Epithelial cell of prostate (primary cell): ENCODE results near the gene SLC17A1.

Experiments
- DNase-seq: peaks from one replicate; pipeline ENCODE4 v3.0.0-alpha.2; 2011; ENCODE audit warnings: low read depth, low spot score
- H3K27ac ChIP-seq: fragments of 450-650 bp; 2 replicates; pipeline ENCODE4 v1.5.1; 2017; ENCODE audit warnings: mild to moderate bottlenecking

The SLC17A1 gene, protein sequence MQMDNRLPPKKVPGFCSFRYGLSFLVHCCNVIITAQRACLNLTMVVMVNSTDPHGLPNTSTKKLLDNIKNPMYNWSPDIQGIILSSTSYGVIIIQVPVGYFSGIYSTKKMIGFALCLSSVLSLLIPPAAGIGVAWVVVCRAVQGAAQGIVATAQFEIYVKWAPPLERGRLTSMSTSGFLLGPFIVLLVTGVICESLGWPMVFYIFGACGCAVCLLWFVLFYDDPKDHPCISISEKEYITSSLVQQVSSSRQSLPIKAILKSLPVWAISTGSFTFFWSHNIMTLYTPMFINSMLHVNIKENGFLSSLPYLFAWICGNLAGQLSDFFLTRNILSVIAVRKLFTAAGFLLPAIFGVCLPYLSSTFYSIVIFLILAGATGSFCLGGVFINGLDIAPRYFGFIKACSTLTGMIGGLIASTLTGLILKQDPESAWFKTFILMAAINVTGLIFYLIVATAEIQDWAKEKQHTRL

DNA sequence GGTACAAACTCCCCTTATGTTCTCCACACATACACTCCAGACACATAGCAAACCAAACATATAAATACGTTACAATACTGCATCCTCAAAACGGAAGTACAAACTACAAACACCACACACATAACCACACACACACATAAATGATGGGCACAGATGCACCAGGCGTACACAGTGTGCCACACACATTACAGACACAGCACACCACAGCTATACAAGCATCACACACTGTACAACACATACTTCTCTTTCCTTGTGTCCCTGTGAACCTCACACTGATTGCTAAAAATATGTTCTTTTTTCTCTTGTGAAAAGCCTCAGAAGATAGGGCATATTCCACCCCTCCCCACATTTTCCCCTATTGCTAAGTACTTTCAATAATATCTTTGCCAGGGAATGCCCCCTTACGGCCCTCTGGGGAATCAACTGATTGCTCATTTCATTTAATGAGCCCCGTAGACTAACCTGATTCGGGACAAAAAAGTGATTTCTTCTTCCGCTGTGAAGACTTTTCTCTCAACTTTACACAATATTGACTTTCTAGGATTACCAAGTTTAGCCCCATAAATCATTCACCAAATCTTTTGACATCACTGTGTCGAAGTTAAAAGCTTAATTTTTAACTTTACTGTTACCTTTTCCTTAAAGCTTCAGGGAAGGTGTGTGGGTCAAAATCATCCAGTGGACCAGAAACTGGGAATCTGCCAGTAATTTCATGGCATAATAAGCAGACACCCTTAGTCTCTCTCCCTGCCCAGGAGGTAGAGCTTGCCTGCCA is at the start of gene SLC17A1:
SLC17A1 (minus strand) TSS at position 521 of the 775 bp plus-strand sequence. CDS start 1,495 bp downstream, outside the sequence.
- DNase-seq: no peak
- H3K27ac ChIP-seq: no peak within 1 kb of the TSS

DNA sequence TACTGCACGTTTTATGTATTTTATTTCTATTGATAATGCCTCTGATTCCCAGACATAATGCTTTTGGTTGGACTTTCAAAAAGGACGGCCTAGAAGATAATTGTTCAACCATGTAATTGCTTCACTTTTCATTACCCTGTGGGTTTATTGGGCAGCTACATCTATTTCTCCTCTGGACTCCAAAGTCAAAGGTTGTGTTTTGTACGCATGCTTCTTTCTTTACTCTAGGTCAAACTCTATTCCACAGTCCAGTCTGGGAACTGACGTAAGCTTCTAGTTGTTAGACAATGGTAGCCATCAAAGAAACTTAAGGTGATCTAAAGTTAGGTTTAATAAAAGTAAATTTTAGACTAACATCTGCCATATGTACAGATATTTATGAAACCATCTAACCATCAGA is 48.7 kb upstream of the SLC17A1 start:
- DNase-seq: no peak
- no peak overlapping the region for H3K27ac ChIP-seq

DNA sequence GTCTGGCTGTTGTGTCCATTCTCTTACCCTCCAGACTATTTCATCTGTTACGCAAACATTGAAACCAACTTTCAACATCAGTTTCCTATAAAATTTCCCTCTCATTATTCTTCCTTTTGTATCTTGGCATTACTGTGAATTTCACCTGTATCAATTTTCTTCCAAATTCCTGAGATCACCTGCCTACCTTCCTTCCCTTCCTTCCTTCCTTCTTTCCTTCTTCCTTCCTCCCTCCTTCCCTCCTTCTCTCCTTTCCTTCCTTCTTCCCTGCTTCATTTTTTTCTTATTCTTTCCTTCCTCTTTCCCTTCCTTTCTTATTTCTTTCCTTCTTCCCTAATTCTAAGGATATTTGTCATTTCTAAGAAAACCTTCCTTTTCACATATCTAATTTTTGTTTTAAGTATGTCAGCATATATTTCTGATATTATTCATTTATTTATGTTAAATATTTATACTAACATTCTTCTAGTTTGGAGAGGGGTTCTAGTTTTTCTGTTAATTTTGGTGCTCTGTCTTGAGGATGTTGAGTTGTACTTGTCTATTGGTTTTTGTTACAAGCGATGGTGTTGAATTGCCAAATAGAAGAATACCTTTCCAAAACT is 47.0 kb upstream of the SLC17A1 start:
- DNase-seq: no peak
- H3K27ac ChIP-seq: no peak overlapping the region

DNA sequence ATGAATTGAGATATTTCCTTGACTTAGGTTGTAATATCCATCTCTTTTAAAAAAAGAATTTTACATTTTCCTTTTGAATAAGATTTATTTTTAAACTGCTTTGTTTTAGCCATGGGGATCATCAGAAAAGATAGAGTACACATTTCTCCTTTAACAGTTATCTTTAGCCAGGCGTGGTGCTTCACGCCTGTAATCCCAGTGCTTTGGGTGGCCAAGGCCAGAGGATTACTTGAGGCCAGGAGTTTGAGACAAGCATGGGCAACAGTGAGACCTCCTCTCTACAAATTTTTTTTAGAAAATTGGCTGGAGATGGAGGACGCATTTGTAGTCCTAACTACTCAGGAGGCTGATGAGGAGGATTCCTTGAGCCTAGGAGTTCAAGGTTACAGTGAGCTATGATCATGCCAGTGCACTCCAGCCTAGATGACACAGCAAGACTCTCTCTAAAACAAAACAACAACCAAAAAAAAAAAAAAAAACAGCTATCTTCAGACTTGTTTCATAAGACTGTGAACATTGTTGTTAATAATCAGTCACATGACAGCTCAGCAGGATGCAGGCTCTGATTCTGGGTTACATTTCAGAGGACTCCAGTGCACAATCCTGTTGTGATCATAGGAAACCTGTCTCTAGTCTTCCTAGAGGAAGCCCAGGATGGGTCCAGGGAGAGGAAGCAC is 44.2 kb upstream of the SLC17A1 start:
- no peak overlapping the region for H3K27ac ChIP-seq
- DNase-seq: no peak

DNA sequence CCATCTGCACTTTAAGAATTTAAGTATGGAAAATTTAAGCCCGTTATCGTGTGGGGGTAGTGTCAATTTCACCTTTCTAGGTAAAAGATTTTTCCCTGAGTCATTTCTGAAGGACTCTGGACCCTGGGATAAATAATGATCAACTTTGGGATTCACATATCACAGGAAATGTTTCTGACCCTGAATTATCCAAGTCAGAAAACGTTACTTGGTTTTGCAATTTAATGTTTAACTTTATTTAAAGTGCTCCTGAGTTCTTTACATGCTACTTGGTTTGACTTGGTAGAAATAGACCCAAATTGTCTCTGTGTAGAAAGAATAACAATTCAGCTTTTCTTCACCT is 43.7 kb upstream of the SLC17A1 start:
- no peak for DNase-seq
- H3K27ac ChIP-seq: no peak overlapping the region

DNA sequence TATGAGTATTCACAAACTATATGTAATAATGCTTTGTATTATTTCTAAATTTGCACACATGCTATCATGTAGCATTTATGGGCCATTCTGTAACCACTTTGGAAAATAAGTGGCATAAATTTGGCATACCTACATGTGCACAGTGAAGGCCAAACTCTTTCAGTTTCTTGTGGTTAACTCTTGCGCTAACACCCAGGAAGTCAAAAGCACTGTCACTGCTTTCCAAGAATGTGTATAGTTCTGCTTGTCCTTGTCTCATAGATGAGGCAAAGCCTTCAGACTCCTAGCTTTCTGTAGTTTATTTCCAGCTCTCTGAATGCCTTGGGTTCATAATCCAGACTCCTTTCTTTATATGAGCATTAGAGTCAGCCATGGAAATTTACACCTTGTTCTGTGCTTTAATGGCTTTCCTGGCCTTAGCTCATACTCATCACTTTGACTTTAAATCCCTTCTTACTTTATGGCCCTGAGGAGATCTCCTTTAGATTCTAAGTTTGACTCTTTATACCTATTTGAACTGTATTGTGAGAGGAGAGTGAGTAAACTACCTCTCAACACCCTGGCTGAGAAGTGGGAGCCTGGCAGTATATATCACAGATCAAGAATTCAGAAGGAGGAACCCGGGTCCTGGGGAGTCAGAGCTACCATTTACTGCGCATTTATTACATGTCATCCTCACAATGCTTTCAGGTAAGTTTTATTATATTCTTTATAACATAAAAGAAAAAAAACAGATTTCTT is 43.1 kb upstream of the SLC17A1 start:
- DNase-seq: no peak
- H3K27ac ChIP-seq: no peak overlapping the region

DNA sequence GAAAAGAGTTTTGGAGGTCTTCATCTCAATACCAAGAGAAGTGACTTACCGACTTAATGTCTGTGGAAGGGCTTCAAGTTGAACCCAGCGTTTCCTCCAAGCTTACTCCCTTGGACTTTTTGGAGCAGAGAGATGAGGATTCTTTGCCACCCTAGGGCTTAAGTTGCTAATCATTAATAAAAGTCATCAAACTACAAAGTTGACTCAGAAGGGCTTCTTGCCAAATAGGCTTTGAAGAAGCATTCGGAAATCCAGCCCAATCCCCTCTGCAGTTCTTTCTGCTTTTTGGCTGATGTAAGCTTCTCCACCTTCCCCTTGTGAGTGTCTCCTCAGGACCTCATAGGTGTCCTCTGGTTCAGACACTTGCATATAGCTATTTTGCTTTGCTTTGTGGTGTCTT is 42.3 kb upstream of the SLC17A1 start, which contains the start of gene SLC17A3:
SLC17A3 (minus strand) TSS at position 126 of the 400 bp plus-strand sequence. CDS start 5,856 bp downstream, outside the sequence.
- no peak for DNase-seq
- no peak within 1 kb of the TSS for H3K27ac ChIP-seq

DNA sequence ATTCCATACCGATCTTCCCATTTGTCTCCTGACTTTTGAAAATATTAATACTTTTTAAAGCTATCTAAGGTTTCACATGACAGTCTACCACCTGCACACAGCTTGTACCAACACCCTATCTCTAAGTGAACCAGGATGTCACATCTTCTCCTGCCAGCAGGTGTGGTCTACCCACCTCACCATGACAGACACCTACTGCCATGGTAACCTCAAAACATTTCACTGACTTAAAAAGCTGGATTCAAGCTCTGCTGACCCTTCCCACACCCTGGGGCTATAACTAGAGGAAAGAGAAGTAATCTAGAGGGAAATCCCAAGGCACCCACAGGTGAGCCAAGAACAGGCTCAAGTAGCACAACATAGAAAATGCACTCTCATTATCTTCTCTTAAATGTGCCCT is 41.0 kb upstream of the SLC17A1 start:
- no peak for DNase-seq
- no peak overlapping the region for H3K27ac ChIP-seq

DNA sequence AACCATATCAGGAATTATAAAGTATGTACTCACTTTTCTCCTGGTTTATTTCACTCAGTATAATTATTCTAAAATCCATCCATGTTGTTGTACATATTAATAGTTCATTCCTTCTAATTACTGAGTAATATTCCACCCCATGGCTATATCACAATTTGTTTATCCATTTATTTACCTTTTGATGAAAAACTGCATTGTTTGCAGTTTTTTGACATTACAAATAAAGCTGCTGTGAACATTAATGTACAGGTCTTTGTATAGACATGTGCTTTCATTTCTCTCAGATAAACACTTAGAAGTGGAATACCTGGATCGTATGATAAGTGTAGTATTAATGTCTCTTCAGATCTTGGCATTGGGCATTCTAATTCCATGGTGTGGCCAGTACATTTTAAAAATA is 38.0 kb upstream of the SLC17A1 start:
- H3K27ac ChIP-seq: no peak overlapping the region
- DNase-seq: no peak

DNA sequence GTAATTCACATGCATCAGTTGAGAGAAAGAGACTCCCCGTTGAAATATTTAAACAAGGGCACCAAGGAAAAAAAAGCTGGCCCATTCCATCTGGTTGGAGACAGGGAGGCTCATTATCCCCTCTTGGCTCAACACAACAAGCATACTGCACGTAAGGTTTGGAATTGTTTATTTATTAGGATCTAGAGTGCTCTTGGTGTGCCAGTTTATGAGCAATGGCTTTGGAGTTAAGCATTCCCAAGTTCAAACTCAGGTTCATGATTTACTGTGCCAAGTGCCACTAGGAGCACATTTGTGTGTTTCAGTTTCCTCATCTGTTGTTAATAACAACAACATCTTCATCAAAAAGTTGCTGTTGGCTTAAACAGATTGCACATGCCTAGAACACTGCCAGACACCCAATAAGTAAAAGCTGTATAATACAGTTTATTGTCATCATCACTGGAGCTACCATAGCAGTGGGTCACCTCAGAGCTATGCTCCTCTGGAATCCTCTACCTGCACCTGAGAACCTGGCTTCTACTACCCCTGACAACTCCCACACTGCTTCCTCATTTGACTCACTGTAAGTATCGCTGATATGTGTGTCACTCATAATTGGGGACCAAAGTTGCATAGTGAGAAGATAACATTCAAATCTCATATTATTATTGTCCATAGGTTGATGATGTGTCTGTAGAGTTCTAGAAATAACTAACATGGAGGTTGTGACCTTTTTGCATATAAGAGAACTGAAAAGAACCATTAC is 36.8 kb upstream of the SLC17A1 start:
- DNase-seq: no peak
- no peak overlapping the region for H3K27ac ChIP-seq

DNA sequence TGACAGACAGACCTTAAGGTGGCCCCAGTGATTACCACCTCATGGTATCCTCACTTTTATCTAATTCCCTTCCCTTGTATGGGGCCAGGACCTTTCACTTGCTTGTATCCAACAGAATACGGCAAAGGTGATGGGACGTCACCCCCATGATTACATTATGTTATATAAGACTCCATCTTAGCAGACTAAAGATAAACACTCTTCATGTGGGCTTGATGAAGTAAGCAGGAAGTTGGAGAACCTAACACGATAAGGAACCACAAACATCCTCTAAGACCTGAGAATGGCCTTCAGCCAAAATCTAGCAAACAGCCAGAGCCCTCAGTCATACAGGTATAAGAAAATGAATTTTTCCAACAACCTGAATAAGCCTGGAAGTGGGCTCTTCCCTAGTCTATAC is 34.2 kb upstream of the SLC17A1 start:
- no peak overlapping the region for H3K27ac ChIP-seq
- no peak for DNase-seq

DNA sequence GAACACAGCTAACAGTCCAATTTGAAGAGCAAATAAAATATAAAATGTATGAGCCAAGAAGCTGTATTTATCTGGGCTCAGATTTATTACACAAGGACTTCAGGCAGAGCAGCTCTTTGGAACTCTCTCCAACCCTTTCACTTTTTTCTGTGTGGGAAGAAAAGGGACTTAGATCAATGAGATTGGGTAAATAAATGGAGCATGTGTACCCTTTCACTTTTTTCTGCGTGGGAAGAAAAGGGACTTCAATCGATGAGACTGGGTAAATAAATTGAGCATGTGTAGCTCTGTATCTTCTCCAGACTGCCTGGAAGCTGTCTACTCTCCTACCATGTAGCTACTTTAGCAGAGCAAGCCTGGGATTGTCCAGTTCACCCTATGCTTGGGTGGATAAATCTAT is 31.5 kb upstream of the SLC17A1 start:
- H3K27ac ChIP-seq: no peak overlapping the region
- no peak for DNase-seq

DNA sequence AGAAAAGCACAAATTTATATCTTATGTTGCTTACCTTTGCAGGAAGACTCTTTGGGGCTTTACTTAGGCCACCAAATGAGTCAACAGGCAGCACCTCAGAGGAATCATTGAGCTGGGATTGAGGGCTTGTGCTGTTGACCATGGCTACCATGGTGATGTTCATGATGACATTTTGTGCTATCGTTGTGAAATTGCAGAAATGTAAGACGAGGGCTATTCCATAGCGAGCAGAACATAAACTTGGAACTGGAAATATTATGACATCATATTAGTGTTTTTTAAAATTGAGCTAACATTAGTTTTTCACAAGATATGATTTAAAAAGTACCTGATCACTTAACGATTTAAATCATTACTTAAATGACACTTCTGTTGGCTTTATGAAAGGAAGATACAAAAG is 30.3 kb upstream of the SLC17A1 start:
- no peak for DNase-seq
- H3K27ac ChIP-seq: no peak overlapping the region

DNA sequence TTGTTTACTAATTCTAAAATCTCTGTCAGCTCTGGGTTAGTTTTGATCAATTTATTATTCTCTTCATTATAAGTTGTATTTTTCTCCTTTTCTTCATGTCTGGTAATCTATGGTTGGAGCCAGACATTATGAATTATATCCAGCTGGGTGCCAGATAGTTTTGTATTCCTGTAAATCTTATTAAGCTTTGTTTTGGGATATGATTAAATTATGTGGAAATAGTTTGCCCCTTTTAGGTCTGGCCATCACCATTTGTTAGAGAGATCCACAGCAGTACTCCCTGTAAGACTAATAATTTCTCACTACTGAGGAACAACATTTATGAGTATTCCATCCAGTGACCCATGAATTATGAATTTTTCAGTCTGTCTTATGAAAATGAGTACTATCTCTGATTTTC is 20.9 kb upstream of the SLC17A1 start:
- H3K27ac ChIP-seq: no peak overlapping the region
- no peak for DNase-seq

DNA sequence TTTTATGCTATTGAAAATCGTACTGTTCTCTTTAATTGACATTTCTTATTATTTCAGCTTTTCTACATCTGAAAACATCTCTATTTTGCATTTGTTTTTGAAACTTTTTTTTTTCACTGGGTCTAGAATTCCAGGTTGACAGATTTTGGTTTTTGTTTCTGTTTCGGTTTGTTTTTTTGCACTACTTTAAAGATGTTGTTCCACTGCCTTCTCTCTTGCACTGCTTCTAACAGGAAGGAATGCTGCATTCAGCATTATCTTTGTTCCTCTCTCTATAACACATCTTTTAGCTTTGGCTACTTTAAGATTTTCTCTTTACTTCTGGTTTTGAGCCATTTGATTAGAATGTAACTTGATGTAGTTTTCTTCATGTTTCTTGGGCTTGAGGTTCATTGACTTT is 20.1 kb upstream of the SLC17A1 start:
- DNase-seq: no peak
- no peak overlapping the region for H3K27ac ChIP-seq

DNA sequence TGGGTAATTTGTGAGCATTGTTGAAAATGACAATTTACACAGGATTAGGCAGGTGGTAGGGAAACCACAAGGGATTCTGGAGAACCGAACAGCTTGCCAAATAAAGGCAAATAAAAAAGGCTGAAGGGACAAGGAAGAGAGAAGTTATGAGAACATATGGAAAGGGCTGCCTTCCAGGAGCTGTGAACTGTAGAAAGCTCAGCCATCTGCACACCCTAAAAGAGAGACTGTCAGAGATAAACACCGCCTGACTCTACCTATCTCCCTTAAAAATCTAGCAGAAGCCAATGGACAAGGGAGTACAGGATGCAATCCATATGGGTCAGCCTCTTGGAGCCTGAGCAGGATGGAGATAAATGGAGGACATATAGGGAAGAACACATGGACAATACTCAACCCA is 12.7 kb upstream of the SLC17A1 start:
- no peak for DNase-seq
- no peak overlapping the region for H3K27ac ChIP-seq

DNA sequence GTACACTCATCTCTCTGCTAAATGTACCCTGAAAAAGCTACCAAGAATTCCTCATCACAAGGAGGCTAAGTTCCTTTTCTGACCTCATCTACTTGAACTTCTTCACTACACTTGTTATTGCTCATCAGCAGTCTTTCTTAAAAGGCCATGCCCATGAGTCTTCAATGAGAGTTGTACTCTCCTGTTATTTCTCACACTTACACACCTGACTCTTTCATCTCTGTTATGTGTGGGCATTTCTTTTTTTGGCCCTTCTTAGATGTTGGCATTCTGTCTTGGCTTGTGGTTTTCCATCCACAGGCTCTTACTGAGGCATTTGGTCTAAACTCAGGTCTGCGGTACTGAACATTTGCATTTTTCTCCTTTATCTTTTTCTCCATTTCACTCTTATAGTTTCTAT is 10.7 kb upstream of the SLC17A1 start:
- DNase-seq: no peak
- H3K27ac ChIP-seq: no peak overlapping the region

DNA sequence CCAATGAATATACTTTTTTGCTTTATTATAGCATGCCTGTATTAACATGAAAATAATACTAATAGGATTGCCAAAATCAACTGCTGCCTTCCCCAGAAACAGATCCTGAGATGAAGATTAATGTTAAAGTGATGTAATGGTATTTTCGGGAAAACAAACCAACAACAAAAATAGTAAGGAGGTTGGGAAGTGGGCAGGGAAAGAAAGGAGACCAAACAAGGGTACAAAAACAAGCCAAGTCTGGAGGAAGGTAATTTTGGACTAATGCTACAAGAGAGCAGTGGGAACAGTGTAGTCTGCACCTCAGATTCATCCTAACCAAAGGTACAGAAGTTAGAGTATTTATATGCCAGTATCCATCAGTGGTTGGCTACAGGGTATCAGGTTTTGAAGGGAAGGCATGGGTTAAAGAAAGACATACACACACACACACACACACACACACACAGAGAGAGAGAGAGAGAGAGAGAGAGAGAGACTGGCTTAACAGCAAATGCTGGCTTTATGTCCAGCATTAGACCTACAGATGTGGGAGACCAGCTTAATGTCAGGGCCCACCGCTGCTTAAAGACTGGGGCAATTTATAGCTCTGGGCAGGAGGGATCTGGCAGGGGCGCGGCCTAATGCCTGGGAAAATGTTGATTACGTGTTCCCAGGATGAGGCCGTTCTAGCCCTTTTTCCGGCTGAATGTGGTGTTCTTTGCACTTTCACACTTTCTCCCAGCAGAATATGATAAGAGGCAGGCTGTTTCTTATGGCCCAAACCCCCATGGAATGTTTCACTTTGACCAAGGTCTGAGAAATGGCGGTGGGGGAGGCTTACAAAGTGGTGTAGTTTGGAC is 3.8 kb upstream of the SLC17A1 start:
- DNase-seq: no peak
- H3K27ac ChIP-seq: no peak overlapping the region
